ENCODE results near the gene CSRP1. TPM values are rescaled to one million over a fixed set of nuclear protein-coding genes. Genes with fewer than 3 reads are reported as not detected.

Gene CSRP1
- total and polyA plus RNA-seq, 2 of the 13 experiments (the other 11 are each of a cell fraction or from before 2014, with no cell fraction given): 17.7 to 68.9 TPM

DNA sequence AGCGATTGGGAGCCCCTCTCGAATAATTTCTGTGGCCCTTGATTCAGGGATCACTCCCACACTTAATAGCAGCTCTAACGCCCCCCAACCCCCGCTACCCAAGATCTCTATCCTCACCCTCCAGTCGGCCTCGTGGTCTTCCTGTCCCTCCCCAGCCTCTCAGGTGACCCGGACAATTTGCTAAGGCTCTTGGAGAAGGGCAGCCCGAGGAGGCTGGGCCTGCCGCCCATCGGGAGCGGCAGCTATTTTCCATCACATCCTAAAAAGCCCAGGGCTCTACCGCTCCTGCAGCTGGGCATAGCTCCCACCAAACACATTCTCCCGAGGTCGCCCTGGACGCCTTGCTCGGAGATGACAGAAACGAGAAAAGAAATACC lies 25.9 kb downstream of the CSRP1 start (continued):
- TF ChIP-seq, protein P1, sequence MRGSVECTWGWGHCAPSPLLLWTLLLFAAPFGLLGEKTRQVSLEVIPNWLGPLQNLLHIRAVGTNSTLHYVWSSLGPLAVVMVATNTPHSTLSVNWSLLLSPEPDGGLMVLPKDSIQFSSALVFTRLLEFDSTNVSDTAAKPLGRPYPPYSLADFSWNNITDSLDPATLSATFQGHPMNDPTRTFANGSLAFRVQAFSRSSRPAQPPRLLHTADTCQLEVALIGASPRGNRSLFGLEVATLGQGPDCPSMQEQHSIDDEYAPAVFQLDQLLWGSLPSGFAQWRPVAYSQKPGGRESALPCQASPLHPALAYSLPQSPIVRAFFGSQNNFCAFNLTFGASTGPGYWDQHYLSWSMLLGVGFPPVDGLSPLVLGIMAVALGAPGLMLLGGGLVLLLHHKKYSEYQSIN (CRISPR knock-in tag; IDR thresholded peaks at IDR 0.05; ENCODE audit: borderline replicate concordance): no peak

GRCh38 chr1:201480231-201481003 lies 26.5 kb downstream of the CSRP1 start:
- DNase-seq (ENCODE audit: low spot score) (peak; percentile 71), ATAC-seq (peak; percentile 50), FAIRE-seq (no peak)
- peak overlapping the region; percentile 87 for H3K4me2 ChIP-seq (ENCODE audit: low read depth, low read length)
- H3K36me3 ChIP-seq (replicated peaks in 1 of 2; ENCODE audit: control insufficient read depth in 1 of 2, insufficient read depth in 2 of 2, low read length in 2 of 2): peaks cover 3% of the 10 kb centered on the region in 2 experiments; a peak in 3 of 5 replicates
- H3K4me3 ChIP-seq (replicated peaks in 1 of 3; ENCODE audit: insufficient read depth in 1 of 3, low read depth in 2 of 3, low read length in 3 of 3): peak overlapping the region; percentile 31 to 63 (median 40); a peak in 5 of 6 replicates
- intact Hi-C loops (cut with micrococcal nuclease; ENCODE audit: unreplicated experiment): no loop called here
- H3K9ac ChIP-seq (ENCODE audit: insufficient read depth, low read depth, low read length): no peak overlapping the region; the same call in 1 of the 2 replicates
- no peak overlapping the region for H2AFZ ChIP-seq (ENCODE audit: low read length)
- no peak overlapping the region for H3K27ac ChIP-seq (ENCODE audit: extremely low read length, insufficient read depth, low read length)
- no peaks in the 10 kb centered on the region for H3K9me3 ChIP-seq (ENCODE audit: low read length)
- in situ Hi-C loops (cut with HindIII; ENCODE audit: extremely low pct_ligation_motif_present, low pct_unique_long_range_greater_than_20kb): no loop called here
- 1% methylated on average over 18 of the region's 37 CpGs for WGBS (ENCODE audit: low lambda C conversion rate)
- H3K27me3 ChIP-seq (ENCODE audit: control insufficient read depth in 1 of 2, insufficient read depth in 2 of 2, low read length in 2 of 2): peaks cover 3 to 45% of the 10 kb centered on the region in 2 experiments; a peak in 3 of 5 replicates
- H3K4me1 ChIP-seq (ENCODE audit: insufficient read depth, low read length): peaks cover 29% of the 10 kb centered on the region
- ChIA-PET POLR2A (interaction anchor here (1.2 to 4.5 kb wide), 4 partner anchors 12 to 31 kb away, joined by 7 to 45 read pairs (median 24); partner anchors contain the start of gene PHLDA3), CTCF (ENCODE audit: low intra/inter-chr PET ratio, low total read pairs) (interaction anchor here (2.2 to 4.7 kb wide), 2 partner anchors 32 to 33 kb away, joined by 21 to 226 read pairs; no protein-coding TSS in a partner anchor)
- BruUV-seq (replicated peaks): no TSS peak
- H4K20me1 ChIP-seq (ENCODE audit: insufficient read depth, low read length): no peaks in the 10 kb centered on the region
- no peaks in the 10 kb centered on the region for H3K79me2 ChIP-seq (ENCODE audit: insufficient read depth, low read length)
- TF ChIP-seq ZNF264 (CRISPR knock-in tag; IDR thresholded peaks at IDR 0.05): no peak
- TF ChIP-seq PHF8 (CRISPR knock-in tag; IDR thresholded peaks at IDR 0.05): no peak
- TF ChIP-seq AFF4 (CRISPR knock-in tag; IDR thresholded peaks at IDR 0.05): no peak
- TF ChIP-seq ZNF777 (CRISPR knock-in tag; IDR thresholded peaks at IDR 0.05): no peak
- 0 out of 2 replicates have a peak, but pooled peaks have one; percentile 14 for TF ChIP-seq RFXAP (CRISPR knock-in tag; IDR thresholded peaks at IDR 0.05; ENCODE audit: borderline replicate concordance)
- no peak for TF ChIP-seq ZNF883 (CRISPR knock-in tag; IDR thresholded peaks at IDR 0.05; ENCODE audit: not compliant biosample characterization)
- no peak for TF ChIP-seq RXRA (CRISPR knock-in tag; IDR thresholded peaks at IDR 0.05)
- TF ChIP-seq HDAC1 (CRISPR knock-in tag; IDR thresholded peaks at IDR 0.05): no peak
- no peak for TF ChIP-seq SMC3 (IDR thresholded peaks at IDR 0.05; ENCODE audit: low read length)
- TF ChIP-seq JDP2 (CRISPR knock-in tag; IDR thresholded peaks at IDR 0.05; ENCODE audit: borderline replicate concordance): no peak
- no peak for TF ChIP-seq ZFP41 (CRISPR knock-in tag; IDR thresholded peaks at IDR 0.05; ENCODE audit: borderline replicate concordance)
- TF ChIP-seq, protein P2, sequence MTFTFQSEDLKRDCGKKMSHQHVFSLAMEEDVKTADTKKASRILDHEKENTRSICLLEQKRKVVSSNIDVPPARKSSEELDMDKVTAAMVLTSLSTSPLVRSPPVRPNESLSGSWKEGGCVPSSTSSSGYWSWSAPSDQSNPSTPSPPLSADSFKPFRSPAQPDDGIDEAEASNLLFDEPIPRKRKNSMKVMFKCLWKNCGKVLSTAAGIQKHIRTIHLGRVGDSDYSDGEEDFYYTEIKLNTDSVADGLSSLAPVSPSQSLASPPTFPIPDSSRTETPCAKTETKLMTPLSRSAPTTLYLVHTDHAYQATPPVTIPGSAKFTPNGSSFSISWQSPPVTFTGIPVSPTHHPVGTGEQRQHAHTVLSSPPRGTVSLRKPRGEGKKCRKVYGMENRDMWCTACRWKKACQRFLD (CRISPR knock-in tag; IDR thresholded peaks at IDR 0.05; ENCODE audit: borderline replicate concordance): 0 out of 2 replicates have a peak, but pooled peaks have one; percentile 20
- no peak for TF ChIP-seq ZNF773 (CRISPR knock-in tag; IDR thresholded peaks at IDR 0.05; ENCODE audit: borderline replicate concordance)
- no peak for TF ChIP-seq SRSF1 (optimal IDR thresholded peaks at IDR 0.05; ENCODE audit: low read depth, low read length)
- no peak for TF ChIP-seq KAT8 (CRISPR knock-in tag; IDR thresholded peaks at IDR 0.05)
